ENCODE data around the gene SEC31B.

GRCh38 chr10:100516847-100517246 lies 2.8 kb downstream of the SEC31B start:
- TF ChIP-seq CTCF (IDR thresholded peaks at IDR 0.05) = no peak
- no peak for TF ChIP-seq POLR2A (IDR thresholded peaks at IDR 0.05)

Data from Peyer's patch (tissue), 4 donors.